GM12878 (cell line): ENCODE results near the gene LCE1C. TPM values are rescaled to one million over a fixed set of nuclear protein-coding genes. Genes with fewer than 3 reads are reported as not detected.

Source experiments
- CEBPB ChIP-seq, 2 experiments: fragments of 150-350 bp in 1 of 2; IDR thresholded peaks; 2 replicates each; pipeline ENCODE4 v1.6.1; 2012 to 2014; ENCODE audit warnings: low read depth in 2 of 2, low read length in 2 of 2, borderline replicate concordance in 1 of 2, inconsistent platforms in 1 of 2
- FOXK2 ChIP-seq: fragments of 450-650 bp; IDR thresholded peaks from 2 replicates; pipeline ENCODE4 v1.6.1; 2017; ENCODE audit warnings: mild to moderate bottlenecking, moderate library complexity
- HDAC2 ChIP-seq: fragments of 200-600 bp; sonication (generic); IDR thresholded peaks from 2 replicates; pipeline ENCODE4 v1.6.1; 2017
- POU2F2 ChIP-seq: IDR thresholded peaks from 3 replicates; pipeline ENCODE4 v1.6.1; 2011; ENCODE audit warnings: low read depth, mild to moderate bottlenecking, low read length, borderline replicate concordance
- SRF ChIP-seq, 2 experiments: IDR thresholded peaks; 2 replicates each; pipeline ENCODE4 v1.6.1; 2011; ENCODE audit warnings: low read depth in 2 of 2, low read length in 2 of 2, mild to moderate bottlenecking in 1 of 2, moderate library complexity in 1 of 2
- ZBED1 ChIP-seq: IDR thresholded peaks from 2 replicates; pipeline ENCODE4 v1.6.1; 2016; ENCODE audit warnings: borderline replicate concordance
- ZNF384 ChIP-seq: IDR thresholded peaks from 2 replicates; pipeline ENCODE4 v1.6.1; 2012; ENCODE audit warnings: low read depth, mild to moderate bottlenecking, low read length, improper control_type of control experiment, borderline replicate concordance
- ZNF687 ChIP-seq: fragments of 450-650 bp; IDR thresholded peaks from 2 replicates; pipeline ENCODE4 v1.6.1; 2017; ENCODE audit warnings: mild to moderate bottlenecking, moderate library complexity
- polyA plus RNA-seq, 11 experiments: library from polyadenylated mRNA; depleted of rRNA in 4 of 11; unstranded in 6 of 11; stranded (reverse) in 5 of 11; fragments of >200 nt; fragmentation: Nextera tagmentation in 4 of 11; fragmentation: Illumina TruSeq in 1 of 11; extraction: Ambion mirVana in 4 of 11; extraction: Trizol in 1 of 11; gene quantifications; 1 replicate in 1 of 11; 2 replicates in 10 of 11; pipeline versions ENCODE4 v1.2.1 to v1.2.3, GENCODE V29; 2011 to 2016; ENCODE audit warnings: inconsistent platforms in 2 of 11, missing spikeins in 2 of 11, low read depth in 1 of 11
- total RNA-seq, 4 experiments: library from RNA; depleted of rRNA in 3 of 4; stranded (reverse); fragments of >200 nt in 3 of 4; fragmentation: Illumina TruSeq in 1 of 4; extraction: Trizol in 1 of 4; gene quantifications; 2 replicates each; pipeline versions ENCODE4 v1.2.1 to v1.2.3, GENCODE V29; 2013 to 2021
- TF ChIP-seq, protein P1 (sequence below): fragments of 450-650 bp; formaldehyde crosslinking; IDR thresholded peaks from 2 replicates; pipeline ENCODE4 v1.4.0; 2022; ENCODE audit warnings: mild to moderate bottlenecking, moderate library complexity

The LCE1C gene
- total and polyA plus RNA-seq, 10 of the 15 experiments (the other 5 are each of a cell fraction or from before 2014, with no cell fraction given), result 0.15 to 4.1 (median 1.4) TPM; not detected in 4

- TF ChIP-seq, protein P1, sequence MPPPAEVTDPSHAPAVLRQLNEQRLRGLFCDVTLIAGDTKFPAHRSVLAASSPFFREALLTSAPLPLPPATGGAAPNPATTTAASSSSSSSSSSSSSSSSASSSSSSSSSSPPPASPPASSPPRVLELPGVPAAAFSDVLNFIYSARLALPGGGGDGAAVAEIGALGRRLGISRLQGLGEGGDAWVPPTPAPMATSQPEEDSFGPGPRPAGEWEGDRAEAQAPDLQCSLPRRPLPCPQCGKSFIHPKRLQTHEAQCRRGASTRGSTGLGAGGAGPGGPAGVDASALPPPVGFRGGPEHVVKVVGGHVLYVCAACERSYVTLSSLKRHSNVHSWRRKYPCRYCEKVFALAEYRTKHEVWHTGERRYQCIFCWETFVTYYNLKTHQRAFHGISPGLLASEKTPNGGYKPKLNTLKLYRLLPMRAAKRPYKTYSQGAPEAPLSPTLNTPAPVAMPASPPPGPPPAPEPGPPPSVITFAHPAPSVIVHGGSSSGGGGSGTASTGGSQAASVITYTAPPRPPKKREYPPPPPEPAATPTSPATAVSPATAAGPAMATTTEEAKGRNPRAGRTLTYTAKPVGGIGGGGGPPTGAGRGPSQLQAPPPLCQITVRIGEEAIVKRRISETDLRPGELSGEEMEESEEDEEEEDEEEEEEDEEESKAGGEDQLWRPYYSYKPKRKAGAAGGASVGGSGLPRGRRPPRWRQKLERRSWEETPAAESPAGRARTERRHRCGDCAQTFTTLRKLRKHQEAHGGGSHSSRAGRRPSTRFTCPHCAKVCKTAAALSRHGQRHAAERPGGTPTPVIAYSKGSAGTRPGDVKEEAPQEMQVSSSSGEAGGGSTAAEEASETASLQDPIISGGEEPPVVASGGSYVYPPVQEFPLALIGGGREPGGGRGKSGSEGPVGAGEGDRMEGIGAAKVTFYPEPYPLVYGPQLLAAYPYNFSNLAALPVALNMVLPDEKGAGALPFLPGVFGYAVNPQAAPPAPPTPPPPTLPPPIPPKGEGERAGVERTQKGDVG (CRISPR knock-in tag), result no peak
- TF ChIP-seq ZNF384 (no peak), ZBED1 (no peak), HDAC2 (no peak), FOXK2 (no peak), ZNF687 (no peak), POU2F2 (no peak), CEBPB (IDR thresholded peaks at IDR 0.05; ENCODE audit: borderline replicate concordance in 1 of 2, low read depth in 2 of 2, low read length in 2 of 2) (no peak), SRF (IDR thresholded peaks at IDR 0.05; ENCODE audit: low read depth in 2 of 2, low read length in 2 of 2) (no peak)
These were observed 10.8 kb downstream of the LCE1C start (continued) for GRCh38 chr1:152795686-152796085.
